Superior temporal gyrus (tissue), 1 donor: ENCODE results near the gene EYA2.

Experiments
- DNase-seq: peaks from one replicate; pipeline ENCODE4 v3.0.0-alpha.2; 2016; ENCODE audit errors: extremely low spot score

Gene EYA2

GRCh38 chr20:47066484-47067270 is 172.0 kb downstream of the EYA2 start:
- DNase-seq: no peak

GRCh38 chr20:47067776-47068175 is 173.1 kb downstream of the EYA2 start:
- no peak for DNase-seq

DNA sequence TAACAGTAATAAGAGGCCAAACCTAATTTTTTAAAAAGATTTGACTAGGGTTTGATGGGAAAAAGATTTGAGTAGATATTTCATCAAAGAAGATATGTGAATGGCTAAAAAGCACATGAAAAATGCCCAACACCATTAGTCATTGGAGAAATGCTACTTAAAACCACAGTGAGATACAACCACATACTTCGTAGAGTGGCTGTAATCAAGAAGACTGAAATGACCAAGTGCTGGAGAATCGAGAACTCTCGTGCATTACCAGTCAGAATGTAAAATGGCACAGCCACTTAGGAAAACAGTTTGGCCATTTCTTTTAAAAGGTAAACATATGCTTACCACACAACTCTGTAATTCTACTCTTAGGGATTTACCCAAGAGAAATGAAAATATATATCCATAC is 175.5 kb downstream of the EYA2 start:
- DNase-seq: no peak

DNA sequence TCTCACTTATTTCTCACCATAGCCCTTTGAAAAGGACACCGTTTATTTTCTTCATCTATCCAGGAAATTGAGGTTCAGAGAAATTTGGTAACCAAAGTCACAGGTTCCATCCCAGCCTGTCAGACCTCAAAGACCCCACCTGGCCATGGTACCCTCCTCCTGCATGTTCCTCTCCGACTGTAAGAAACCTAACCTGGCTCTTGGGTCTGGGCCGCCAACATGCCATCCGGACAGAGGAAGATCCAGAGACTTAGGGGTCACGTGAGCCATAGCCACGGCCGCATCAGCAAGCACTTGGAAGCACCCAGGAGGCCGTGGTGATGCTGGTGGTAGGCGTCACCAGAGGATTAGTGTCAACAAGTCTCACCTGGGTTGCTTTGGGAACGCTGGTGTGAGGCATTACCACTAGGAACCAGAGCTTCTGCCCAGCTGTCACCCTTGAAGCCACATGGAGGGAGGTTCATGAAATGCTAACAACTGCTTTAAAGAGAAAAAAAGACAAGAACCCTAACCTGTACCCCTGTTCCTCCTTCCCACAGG is 177.1 kb downstream of the EYA2 start:
- no peak for DNase-seq

GRCh38 chr20:47073766-47074475 is 179.3 kb downstream of the EYA2 start:
- no peak for DNase-seq

DNA sequence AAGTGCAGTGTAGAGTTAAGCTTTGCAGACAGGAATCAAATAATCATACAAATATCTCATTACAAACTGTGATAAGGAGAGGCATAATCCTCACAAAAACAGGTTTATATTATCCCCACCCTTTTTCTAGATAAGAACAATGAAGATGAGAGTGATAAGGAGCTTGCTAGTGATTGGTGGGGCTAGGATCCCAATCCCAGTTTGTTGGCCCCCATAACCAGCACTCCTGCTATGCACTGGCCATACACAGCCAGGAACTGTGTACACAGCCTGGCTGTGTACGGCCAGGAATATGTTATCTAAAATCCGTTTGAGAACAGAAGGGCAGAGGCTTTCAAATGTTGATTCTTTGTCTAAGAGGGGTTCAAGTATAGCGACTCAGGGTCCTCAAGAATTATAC is 180.6 kb downstream of the EYA2 start:
- no peak for DNase-seq

- DNase-seq: no peak
Measured at GRCh38 chr20:47079047-47079446, 184.4 kb downstream of the EYA2 start.

DNA sequence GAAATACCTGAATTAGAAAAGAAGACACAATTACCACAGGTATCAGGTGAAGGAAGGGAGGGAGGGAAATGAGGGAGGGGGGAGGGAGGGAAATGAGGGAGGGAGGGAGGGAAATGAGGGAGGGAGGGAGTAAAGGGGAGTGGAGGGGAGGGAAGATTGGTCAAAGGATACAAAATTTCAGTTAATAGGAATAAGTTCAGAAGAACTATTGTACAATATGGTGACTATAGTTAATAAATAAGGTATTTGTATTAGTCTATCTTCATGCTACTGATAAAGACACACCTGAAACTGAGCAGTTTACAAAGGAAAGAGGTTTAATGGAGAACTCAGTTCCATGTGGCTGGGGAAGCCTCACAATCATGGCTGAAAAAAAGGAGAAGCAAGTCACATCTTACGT is 185.7 kb downstream of the EYA2 start:
- no peak for DNase-seq

DNA sequence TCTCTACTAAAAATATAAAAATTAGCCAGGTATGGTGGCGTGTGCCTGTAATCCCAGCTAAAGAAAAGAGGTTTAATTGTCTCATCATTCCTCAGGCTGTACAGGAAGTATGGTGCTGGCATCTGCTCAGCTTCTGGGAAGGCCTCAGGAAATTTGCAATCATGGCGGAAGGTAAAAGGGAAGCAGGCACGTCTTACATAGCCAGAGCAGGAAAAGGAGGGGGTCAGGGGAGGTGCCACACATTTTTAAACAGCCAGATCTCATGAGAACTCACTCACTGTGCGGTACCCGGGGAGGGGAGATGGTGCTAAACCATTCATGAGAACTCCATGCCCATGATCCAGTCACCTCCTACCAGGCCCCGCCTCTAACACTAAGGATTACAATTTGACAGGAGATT is 191.7 kb downstream of the EYA2 start:
- no peak for DNase-seq

DNA sequence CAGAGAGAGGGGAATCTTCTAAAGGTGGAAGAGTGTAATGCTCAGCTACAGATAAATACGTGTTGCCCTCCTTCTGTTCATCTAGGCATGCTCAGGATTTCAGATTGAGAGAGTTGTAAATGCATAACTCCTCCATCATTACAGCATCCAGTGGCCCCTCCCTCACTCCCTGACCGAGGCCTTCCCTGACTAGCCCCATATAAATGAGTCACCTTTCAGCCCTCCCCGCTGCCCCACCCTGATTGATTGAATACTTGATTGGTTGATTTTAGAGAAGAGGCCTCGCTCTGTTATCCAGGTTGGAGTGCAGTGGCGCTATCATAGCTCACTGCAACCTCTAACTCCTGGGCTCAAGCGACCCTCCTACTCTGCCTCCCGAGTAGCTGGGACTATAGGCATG is 193.7 kb downstream of the EYA2 start:
- no peak for DNase-seq

GRCh38 chr20:47089151-47089550 is 194.5 kb downstream of the EYA2 start:
- DNase-seq: no peak

DNA sequence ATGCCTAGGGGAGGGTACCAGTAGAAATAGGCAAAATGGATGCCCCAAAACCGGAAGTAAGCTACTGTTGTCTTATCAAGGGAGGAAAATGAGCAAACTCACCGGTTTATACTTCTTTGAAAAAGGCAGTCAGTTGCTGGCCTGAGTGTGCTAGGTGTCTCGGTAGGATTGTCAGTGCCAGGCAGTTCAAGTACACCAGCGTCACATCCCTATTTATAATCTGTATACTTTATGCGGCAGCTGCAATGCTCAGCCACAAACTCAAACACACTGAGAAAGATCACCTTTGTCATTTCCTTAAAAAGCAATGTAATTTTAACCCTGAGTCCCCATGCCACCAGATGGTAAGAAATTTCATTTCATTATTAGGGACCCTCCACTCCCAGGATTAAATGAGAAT is 196.2 kb downstream of the EYA2 start:
- DNase-seq: no peak

- no peak for DNase-seq
Measured at GRCh38 chr20:47093320-47093966, 198.8 kb downstream of the EYA2 start.

- no peak for DNase-seq
Measured at GRCh38 chr20:47095690-47096089, 201.0 kb downstream of the EYA2 start.

DNA sequence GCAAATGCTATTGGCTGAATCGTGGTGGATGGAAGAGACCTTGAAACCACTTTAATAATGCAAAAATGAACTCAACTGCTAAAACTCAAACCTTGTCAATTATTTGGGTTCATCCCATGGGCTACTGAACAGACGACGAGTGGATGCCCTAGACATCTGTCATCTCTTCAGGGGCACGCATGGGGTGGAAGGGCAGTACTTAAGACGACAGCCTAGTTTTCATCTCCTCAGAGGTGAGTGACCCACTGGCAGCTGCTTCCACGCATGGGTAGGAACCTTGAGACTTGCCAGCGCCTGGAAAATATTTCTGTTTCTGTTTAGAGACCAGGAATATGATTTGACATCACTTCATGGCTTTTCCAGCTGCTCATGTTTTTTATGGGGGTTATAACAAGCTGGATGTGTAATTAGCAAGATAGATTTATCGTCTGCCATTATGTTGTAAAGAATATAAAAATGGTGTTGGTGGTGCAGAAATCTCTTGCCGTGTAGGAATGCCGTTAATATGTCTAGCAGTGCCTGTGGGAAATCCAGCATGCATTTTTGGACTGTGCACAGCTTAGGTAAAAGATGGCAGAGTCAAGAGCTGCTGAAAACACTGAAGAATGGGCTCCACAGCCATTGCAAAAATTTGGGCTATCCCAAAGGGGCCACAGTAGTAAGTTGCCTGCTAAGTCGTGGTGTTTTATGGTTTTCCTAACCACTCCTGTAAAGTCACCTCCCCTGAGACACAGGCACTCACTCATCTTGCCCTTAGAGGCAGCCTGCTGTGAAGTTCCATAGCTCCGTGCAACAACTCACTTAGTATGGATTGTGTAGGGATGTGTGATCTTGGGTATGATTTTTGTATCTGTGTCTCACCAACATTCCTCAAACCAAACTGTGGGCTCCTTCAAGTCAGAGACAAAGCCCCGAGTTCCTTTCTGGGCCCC is 203.3 kb downstream of the EYA2 start:
- DNase-seq: no peak

DNA sequence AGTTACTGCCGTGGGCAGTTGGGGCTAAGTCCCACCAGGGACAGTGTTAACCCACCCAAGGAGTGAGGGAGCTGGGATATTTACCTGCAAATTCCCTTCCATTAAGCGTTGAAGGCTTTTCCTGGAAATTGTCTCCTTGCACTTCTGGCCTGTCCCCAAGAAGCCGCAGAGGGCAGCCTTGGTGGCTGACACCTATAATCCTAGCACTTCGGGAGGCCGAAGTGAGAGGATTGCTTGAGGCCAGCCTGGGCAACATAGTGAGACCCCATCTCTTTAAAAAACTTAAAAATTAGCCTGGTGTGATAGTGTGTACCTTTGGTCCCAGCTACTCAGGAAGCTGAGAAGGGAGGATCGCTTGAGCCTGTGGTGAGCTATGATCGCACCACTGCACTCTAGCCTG is 204.4 kb downstream of the EYA2 start:
- DNase-seq: no peak

GRCh38 chr20:47099825-47100441 is 205.3 kb downstream of the EYA2 start:
- no peak for DNase-seq

DNA sequence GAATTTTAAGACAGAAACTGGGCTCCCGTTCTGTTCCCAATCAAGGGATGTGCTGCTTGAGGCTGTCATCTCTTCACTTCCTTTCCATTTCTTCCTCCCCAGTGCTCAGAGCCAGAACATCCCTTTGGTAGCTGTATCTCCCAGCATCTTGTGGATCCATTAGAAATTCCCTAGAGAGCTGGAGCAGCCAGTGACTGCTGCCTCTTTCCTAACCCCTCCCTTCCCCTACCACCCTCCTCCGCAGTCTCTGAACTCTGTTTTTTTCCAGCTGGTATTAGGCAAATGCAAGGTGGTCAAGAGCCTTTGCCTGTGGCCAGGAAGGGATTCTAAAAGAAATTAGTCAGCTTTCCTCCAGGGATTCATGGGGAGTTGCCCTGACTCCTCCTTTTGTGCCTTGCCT is 208.0 kb downstream of the EYA2 start:
- no peak for DNase-seq

DNA sequence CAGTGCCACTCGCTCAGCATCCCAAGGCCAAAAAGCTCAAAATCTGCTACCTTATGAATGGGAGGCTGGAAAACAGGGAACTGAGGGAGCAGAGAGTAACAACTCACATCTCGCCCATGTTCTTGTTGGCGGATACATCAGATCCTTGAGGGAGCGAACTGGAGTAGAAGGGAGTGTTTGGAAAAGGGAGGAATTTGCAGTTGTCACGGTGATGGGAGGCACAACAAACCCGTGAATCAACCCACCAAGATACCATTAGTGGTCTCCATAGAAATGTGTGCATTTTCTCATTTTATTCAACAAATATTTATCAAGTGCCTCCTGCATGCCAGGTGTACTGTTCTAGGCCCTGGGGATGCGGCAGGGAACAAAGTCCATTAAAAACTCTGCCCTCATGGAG is 212.1 kb downstream of the EYA2 start:
- DNase-seq: no peak

GRCh38 chr20:47108994-47109393 is 214.4 kb downstream of the EYA2 start:
- no peak for DNase-seq

GRCh38 chr20:47110819-47111218 is 216.2 kb downstream of the EYA2 start:
- no peak for DNase-seq
